B cell (primary cell): ENCODE results near the gene RNF40.

Experiments used
- EZH2 ChIP-seq: IDR thresholded peaks from 2 replicates; pipeline ENCODE4 v1.6.1; 2012; ENCODE audit warnings: borderline replicate concordance, low read depth, mild to moderate bottlenecking, moderate library complexity, low read length; ENCODE audit not compliant: insufficient read depth, poor library complexity, severe bottlenecking
- TF ChIP-seq, protein P1 (sequence below): fragments of 200-600 bp; IDR thresholded peaks from one replicate; pipeline ENCODE4 v1.8.0; 2022; ENCODE audit warnings: antibody characterized with exemption, mild to moderate bottlenecking

DNA sequence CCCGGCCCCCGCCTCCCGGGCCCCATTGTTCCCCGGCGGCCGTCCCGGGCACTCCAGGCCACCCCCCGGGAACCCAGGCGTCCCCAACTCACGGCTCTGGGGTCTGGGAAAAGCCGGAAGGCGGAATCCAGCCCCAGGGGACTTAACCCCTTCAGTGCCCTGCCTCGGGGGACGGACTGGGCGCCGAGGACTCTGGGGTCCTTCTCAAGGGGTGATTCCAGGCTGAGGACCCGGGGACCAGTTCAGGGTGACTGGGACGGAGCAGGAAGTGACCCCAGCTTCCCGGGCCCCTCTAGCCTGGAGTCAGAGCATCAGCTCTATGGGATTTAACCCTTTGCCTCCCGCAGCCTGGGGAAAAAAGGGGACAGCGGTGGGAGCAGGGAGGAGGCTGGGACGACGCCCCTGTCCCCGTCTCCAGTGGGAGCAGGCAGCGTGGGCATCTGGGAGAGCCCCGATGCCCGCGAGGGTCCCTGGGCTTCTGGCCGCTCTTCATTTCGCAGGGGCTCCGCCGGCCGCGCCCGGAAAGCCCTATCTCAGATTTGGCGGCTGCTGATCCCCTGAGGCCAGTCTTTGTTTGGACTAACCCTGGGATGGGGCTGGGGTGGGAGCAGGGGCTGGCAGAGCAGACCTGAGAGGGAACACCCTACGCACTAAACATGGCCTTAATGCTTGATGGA is 25.0 kb downstream of the RNF40 start, which contains the start of gene ZNF629:
- TF ChIP-seq, protein P1, sequence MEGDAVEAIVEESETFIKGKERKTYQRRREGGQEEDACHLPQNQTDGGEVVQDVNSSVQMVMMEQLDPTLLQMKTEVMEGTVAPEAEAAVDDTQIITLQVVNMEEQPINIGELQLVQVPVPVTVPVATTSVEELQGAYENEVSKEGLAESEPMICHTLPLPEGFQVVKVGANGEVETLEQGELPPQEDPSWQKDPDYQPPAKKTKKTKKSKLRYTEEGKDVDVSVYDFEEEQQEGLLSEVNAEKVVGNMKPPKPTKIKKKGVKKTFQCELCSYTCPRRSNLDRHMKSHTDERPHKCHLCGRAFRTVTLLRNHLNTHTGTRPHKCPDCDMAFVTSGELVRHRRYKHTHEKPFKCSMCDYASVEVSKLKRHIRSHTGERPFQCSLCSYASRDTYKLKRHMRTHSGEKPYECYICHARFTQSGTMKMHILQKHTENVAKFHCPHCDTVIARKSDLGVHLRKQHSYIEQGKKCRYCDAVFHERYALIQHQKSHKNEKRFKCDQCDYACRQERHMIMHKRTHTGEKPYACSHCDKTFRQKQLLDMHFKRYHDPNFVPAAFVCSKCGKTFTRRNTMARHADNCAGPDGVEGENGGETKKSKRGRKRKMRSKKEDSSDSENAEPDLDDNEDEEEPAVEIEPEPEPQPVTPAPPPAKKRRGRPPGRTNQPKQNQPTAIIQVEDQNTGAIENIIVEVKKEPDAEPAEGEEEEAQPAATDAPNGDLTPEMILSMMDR, result no peak
- TF ChIP-seq EZH2, result no peak
